NCI-H345 treated with DMSO at 0.1 percent for 48 hours (cell line): ENCODE data around the gene GRIN2A.

ENCODE experiments used
- DNase-seq: peaks from one replicate; lab custom pipeline; 2025; ENCODE audit not compliant: unreplicated experiment; lab: John Stamatoyannopoulos, UW

Gene GRIN2A

DNA sequence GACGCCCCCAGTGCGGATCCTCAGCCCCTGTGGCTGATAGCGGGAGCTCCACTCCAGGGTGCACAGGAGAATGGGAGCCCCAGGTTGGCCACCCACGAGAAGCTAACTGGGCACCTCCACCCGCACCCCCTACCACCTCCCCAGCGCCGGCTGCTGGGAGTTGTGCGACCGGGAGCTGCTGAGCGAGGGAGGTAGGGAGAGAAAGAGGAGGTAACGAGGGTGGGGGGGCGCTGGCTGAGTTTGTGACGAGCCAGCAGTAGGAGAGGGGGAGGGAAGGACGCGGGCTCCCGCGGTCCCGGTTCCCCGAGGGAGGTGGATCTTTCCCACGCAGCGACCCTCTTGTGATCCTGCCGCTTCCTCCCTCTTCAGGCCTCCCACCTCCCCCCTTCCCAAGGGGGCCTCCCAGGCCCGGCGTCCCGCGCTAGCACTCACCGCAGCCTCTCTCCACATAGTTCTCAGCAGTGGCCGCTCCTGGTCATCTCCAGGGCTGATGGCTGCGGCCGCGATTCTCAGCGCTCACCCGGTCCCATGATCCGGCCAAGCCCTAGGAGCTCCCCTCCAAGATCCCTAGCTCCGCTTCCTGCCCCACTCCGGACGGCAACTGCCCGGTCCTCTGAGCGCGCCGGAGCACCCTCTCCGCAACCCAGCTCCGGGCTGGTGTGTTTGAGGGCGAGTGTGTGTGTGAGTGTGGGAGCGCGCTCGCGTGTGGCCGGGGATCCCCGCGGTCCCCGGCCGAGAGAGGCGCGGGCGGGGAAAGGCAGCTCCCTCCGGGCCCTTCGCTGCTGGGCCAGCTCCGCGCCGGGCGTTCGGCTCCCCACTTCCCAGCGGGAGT, at the start of gene GRIN2A:
GRIN2A (minus strand) TSS at position 207 of the 832 bp plus-strand sequence. CDS start 2,017 bp downstream, outside the sequence.
- no peak for DNase-seq

GRCh38 chr16:10231563-10231962, 49.3 kb upstream of the GRIN2A start:
- no peak for DNase-seq

GRCh38 chr16:10228779-10229178, 46.6 kb upstream of the GRIN2A start:
- DNase-seq = no peak

DNA sequence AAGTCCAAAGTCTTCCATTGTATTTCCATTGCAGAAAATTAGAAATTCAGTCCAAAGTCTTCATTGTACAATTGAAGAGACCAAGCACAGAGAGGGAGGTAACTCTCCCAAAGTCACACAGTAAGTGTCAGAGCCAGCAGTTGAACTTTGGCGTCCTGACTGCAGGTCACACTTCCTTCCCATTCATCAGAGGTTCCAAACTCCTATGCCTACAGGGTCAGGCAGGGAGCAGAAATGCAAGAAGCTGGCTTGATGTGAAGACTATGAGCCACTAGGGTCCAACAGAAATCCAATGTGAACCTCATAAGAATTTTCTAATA, 44.7 kb upstream of the GRIN2A start:
- DNase-seq = no peak

DNA sequence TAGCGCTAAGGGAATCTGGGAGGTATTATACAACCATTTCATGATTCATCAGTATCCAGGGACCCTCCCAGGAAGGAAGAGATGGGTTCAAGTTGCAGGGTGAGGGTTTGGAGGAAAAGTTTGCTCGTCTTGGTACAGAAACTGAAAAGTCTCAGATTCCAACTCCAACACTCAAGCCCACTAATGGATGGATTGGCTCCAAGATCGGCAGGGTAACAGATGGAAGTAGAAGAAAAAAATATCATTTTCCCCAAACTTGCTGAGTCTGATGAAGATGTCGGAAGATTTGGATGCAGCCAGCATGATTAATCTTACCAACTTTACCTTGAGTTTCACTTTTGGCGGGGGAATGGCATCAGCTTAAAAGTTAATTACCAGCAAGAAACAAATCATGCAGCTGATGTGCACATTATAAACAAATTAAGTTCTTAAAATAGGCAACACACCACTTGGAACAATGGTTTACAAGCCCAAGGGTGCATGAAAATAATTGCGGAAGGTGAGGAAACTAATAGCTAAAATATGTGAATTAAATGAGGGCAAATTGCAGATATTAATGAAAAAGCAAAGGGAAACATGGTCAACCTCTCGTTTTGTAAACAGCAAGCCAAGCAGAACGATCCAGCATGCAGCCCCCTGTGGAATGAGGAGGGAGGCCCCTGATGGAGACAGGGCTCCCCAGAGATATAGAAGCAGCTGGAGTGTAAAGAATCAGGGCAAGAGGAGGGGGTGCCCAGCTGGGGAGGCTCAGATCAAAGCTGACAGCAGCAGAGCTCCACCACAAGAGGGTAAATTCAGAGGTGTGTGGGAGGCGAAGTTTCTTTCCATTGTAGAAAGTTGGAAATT, 44.1 kb upstream of the GRIN2A start:
- no peak for DNase-seq

GRCh38 chr16:10225653-10226052, 43.4 kb upstream of the GRIN2A start:
- DNase-seq = no peak

GRCh38 chr16:10224850-10225249, 42.6 kb upstream of the GRIN2A start:
- no peak for DNase-seq

- no peak for DNase-seq
These were observed 38.7 kb upstream of the GRIN2A start for GRCh38 chr16:10220942-10221341.

GRCh38 chr16:10219742-10220141, 37.5 kb upstream of the GRIN2A start:
- DNase-seq = no peak

GRCh38 chr16:10218490-10219206, 36.4 kb upstream of the GRIN2A start:
- no peak for DNase-seq

DNA sequence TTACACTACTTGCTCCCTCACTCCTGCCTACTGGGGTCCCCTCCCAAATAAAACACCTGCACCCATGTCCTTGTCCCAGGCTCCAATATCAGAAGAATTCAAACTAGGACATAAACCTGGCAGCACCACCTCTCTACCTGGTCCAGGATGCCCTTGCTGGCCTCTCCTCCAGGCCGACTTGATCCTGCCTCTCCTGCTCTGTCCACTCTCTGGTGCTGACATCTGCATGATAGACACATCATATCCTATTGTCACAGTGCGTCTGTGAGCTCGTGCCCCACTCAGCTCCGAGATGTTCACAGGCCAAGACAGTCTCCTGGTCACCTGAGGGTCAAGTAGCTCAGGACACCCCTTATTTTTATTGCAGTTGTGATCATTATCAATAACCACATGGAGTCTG, 31.5 kb upstream of the GRIN2A start:
- no peak for DNase-seq

GRCh38 chr16:10210944-10211343, 28.7 kb upstream of the GRIN2A start:
- DNase-seq = no peak

- no peak for DNase-seq
These were observed 24.6 kb upstream of the GRIN2A start for GRCh38 chr16:10206865-10207264.

DNA sequence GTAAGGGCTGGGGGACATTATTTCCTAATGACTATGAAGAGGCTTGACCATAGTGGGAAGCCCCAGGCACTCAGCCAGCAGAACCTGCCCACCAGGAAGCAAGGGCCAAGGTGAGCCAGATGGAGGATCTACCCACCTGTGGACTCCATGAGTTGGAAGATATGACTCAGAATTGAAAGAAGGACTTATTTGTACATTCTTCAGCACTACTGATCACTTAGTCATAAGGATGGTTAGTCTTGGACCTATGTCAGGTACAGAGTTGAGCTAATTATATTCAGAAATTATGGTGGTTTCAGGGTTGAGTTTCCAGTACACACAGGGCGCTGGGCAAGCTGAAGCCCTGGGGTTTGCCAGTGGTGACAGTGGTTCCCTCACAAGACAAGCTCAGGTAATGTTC, 24.0 kb upstream of the GRIN2A start:
- DNase-seq = no peak

DNA sequence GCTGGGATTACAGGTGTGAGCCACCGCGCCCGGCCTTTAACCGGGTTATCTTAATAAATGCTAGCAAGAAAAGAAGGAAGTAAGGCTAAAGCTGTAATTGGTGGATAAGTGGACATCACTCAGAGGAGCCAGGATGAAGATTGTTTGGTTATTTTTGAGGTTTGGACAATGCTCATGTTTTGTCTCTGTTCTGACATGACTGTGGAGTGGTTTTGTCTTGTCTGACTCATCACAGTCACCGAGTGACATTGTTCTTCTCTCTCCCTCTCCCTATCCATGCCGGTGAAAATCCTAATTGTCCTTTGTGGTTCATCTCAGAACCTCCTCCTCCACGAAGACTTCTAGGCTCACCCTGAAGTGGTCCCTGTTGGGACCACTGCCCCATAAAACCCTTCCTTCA, 23.5 kb upstream of the GRIN2A start:
- no peak for DNase-seq

- no peak for DNase-seq
These were observed 20.4 kb upstream of the GRIN2A start for GRCh38 chr16:10202649-10203048.

- no peak for DNase-seq
These were observed 18.7 kb upstream of the GRIN2A start for GRCh38 chr16:10200637-10201586.

DNA sequence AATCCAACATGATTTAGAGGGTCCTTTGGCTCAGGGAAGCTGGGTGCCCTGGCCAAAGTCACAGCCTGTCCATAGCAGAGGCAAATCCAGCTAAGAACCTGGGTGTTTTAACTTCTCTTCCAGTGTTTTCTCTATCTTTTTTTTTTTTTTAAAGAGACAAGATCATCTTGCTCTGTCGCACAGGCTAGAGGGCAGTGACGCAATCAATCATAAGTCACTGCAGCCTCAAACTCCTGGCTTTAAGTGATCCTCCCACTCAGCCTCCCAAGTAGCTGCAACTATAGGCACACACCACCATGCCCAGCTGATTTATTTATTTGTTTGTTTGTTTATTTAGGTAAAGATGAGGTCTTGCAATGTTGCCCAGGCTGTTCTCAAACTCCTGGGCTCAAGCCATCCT, 14.8 kb upstream of the GRIN2A start:
- DNase-seq = no peak

DNA sequence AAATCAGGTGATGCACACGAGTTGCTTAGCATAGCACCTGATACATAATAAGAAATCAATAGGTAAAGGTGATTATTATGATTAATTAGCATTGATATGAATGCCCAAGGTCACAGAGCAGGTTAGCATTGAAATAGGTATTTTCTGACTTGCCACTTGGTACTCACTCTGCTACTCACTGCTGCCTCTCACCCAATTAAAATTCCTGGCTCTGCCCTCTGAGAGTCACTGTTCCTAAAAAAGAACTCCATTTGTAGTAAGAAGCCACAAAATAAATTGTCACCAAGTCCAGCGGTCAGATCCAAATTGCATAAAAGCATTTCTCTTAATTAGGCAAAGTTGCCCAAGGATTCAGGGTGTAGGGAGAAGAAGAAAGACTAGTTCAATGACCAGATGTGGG, 8.9 kb upstream of the GRIN2A start:
- DNase-seq = no peak

- DNase-seq = no peak
These were observed 7.7 kb upstream of the GRIN2A start for GRCh38 chr16:10189861-10190390.
